Mucosa of gallbladder (tissue), 1 donor: Measurements from ENCODE around the gene MAPK14. TPM values are rescaled to one million over a fixed set of nuclear protein-coding genes. Genes with fewer than 3 reads are reported as not detected.

Source experiments
- DNase-seq: peaks from one replicate; pipeline ENCODE4 v3.0.0-alpha.2; 2020; ENCODE audit warnings: low spot score
- total RNA-seq: library from RNA; stranded (reverse); gene quantifications from one replicate; pipeline ENCODE4 v1.2.1, GENCODE V29; 2021
- donor health status: DM: no; HTN: no; CAD: no.

The MAPK14 gene
- total RNA-seq, 1 donor from 2014 or later: 62.7 TPM

DNA sequence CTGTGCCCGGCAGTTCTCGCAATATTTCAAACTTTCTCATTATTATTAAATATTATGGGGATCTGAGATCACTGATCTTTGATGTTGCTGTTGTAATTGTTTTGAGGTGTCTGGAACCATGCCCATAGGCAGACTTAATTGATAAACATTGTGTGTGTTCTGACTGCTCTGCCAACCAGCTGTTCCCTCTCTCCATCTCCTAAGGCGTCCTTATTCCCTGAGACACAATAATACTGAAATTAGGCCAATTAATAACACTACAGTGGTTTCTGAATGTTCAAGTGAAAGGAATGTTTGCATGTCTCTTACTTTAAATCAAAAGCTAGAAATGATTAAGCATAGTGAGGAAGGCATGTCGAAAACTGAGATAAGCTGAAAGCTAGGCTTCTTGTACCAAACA lies 7.6 kb downstream of the MAPK14 start:
- no peak for DNase-seq

DNA sequence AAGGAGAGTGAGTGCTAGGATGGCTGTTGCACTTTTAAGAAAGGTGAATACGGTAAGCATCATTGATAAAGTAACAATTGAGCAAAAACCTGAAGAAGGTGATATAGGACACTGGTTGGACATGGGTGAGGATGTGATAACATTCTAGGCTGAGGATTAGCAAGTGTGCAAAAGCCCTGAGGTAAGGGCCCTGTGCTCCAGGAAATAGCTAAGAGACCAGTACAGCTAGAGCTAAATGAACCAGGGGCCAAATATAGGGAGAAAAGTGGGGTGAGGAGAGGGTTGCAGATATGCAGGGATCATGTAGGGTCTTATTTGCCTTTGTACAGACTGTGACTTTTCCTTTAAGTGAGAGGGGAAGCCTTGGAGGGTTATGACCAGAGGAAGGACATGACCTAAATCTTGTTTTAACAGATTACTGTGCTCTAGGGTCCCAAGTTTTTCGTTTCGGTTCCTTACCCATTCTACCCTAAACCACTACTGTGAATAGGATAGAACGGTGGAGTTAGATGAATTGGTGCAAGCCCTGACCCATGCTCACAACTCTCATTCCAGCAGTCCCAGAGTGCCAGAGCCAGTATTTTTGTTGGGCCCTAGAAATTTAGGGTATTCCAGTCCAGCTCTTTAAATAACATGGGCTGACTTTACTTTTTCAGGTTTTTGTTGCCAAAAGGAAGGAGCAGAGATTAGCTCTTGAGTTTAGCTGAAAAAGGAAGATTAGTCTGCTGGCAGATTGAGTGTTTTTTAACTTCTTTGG lies 10.7 kb downstream of the MAPK14 start:
- no peak for DNase-seq

DNA sequence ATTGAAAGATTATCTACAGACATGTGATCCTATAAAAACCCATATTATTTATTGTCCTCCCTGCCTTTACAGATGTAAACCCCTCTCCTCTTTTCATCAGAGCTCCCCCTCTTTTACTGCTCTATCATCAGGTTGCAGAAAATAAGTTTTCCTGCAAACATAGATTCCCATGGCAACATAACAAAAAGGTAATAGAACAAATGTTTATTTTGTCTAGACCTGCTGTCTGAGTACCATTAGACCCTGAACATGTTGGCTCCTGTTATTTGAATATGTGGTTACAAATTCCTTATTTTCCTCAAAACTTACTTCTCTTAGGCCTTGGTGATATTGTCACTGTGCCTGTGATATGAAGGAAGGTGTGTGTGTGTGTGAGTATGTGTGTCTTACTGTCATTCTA lies 11.5 kb downstream of the MAPK14 start:
- no peak for DNase-seq

DNA sequence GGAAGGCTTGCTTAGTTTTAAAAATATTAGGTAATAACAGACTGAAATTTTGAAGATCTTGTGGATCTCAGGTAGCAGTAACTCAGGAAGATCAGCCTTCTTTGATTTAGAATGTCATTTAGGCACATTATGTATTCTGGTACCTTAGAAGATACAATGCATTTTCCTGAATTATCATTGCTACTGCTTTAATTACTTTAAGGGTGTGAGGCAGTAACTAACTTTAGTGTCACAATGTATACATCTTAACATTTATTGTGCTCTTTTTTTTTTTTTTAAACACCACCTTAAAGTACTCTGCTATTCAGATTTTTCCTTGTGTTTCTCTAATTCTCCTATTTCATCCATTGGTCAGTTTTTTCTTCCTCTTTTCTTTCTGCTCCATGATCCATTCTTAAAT lies 13.3 kb downstream of the MAPK14 start:
- DNase-seq: no peak

DNA sequence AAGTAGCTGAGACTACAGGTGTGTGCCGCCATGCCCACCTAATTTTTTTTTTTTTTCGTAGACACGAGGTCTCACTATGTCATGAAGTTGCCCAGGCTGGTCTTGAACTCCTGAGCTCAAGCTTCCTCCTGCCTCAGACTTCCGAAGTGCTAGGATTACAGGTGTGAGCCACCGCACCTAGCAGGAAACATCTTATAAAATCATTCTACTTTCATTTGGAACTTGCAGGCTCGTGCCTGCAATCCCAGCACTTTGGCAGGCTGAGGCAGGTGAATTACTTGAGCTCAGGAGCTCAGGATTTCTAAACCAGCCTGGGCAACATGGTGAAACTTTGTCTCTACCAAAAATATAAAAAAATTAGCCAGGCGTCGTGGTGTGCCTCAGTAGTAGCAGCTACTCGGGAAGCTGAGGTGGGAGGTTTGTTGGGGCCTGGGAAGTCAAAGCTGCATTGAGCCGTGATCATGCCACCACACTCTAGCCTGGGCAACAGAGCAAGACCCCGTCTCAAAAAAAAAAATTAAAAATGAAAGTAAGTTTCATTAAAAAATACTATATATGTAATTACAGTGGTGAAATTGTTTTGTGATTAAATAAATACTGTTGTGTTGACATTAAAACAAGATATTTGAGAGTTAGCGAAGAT lies 15.1 kb downstream of the MAPK14 start:
- DNase-seq: no peak

DNA sequence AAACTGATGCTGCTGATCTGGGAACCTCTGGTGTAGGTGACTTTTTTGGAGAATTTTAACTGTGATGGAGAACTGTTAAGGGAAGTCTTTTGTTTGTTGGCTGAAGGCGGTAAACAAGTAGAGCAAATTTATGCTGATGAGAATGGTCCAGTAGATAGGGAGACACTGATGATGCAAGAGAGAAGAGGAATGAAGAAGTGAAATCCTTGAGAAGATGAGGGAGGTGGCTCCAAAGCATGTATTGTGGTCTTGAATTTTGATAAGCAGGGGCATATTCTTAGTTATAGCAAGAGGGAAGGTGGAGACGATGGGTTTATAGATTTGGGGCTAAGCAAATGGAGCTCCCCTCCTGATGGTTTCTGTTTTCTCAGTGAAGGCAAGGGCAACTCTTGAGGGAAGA lies 22.0 kb downstream of the MAPK14 start:
- DNase-seq: no peak

DNA sequence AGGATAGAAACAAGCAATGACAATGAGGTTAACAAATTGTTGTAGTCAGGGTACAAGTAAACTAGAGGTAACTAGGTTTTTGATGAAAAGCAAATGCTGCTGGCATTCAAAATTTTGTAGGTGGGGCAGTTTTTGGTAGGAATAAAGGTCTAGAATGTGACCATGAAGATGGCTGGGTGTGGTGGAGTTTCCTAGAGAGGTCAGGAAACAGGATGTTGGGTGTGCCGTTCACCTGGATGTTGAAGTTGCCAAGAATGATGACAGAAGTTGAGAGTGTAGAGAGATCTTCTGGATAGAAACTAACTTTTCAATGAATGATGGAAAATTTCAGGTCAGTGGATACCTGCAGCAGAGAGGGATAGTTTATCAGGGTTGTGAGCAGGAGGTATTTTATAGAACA lies 22.7 kb downstream of the MAPK14 start:
- DNase-seq: no peak

DNA sequence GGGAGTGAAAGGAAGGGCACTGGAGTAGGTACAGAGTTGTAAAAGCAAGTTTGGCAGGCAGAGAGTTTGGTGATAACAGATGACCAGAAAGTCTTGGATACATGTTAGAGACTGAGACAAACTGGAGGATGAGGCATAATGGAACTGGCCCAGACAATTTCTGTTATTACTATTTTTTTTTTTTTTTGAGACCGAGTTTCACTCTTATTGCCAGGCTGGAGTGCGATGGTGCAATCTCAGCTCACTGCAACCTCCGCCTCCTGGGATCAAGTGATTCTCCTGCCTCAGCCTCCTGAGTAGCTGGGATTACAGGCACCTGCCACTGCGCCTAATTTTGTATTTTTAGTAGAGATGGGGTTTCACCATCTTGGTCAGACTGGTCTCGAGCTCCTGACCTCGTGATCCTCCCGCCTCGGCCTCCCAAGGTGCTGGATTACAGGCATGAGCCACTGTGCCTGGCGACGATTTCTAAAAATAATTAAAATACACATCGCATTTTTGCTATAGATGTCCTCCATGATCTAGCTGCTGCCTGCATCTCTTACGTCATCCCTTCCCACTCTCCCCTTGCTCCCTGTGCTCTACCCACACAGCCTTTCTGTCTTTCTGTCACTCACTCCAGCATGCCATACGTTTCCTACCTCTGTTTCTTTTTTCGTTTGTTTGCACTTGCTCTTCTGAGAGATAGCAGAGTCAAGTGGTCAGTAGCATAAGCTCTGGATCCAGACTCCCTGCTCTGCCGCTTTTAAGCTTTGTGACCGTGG lies 23.5 kb downstream of the MAPK14 start:
- DNase-seq: no peak

DNA sequence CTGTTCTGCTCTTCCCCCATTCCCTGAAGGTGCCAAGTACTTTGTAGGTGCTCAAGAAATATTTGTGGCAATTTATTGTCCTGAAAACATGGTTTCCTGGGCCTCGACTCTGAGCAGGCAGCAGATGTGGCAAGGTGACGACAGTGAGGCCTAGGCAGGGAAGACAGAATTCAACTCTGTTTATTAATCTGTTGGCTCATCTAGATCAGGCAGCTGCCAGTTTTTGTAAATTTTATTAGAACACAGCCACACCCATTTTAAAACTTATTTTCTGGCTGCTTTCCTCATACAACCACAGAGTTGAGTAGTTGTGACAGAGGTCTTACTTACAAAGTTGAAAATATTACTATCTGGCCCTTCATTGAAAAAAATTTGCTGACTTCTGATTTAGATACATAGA lies 24.5 kb downstream of the MAPK14 start:
- DNase-seq: no peak

DNA sequence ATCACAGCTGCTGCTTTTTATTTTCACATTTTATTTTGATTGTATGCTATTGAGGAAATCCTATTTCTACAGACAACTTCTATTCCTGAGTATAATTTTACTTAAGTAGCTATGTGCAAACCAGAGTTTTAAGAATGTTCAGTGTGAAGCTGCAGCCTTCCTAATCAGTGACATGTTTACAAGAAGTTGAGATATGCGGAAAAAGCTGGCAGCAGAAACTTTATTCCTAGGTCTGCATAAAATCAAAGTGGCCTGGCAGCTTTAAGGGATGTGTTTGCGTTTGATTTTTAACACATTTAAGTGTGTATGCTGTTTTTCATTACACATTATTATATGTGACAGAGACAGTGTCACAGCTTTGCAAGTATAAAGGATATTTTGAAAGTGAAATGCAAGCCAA lies 26.3 kb downstream of the MAPK14 start:
- no peak for DNase-seq

DNA sequence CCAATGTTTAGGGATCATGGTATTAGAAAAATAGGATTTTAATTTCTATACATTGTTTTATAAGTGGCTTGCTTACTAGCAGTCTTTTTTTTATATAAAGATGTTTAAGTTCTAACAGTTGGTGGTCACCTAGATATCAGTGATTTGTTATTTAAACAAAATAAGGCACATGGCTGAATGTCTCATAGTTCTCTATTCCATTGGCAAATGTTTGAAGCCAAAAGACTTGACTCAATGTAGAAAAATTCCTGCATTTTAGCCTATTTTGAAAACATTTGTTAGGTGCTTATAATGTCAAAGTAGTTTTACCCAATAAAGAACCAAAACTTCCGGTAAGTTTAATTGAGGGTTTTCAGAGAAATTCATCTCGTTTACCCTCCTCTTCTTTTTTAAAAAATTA lies 26.8 kb downstream of the MAPK14 start:
- DNase-seq: no peak

DNA sequence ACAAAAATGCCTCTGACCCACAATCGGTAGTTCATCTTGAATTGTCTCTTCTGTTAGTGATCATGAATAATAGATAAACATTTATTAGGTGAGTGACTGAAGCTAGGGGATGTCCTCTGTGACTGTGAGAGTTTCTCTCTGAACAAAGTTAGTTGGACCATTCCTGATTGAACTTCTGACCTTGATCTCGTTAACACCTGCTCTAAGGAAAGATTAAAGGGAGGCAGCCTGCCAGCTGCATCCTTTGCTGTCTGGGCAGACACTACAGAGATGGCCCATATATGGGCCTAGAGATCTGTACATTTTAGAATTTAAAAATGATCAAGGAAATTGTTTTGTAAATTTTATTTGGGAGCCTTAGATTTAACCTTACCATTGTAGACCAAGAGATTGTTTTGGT lies 27.3 kb downstream of the MAPK14 start:
- no peak for DNase-seq

DNA sequence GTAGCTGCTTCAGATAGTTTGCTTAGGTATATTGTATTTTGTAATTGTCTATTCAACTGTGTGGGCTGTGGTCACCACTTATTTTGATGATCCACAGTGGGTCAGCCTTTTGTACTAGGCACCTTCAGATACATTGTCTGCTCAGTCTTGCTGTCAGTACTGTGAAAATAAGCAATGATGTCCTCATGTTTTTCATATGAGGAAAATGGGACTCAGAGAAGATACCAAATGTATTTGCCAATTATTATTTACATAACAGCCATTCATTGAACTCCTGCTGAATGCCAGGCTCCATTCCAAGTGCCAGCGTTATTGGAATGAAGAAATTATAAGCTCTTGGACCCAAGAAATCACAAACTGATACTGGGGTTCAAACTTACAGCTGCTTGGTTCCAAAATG lies 28.6 kb downstream of the MAPK14 start:
- no peak for DNase-seq

DNA sequence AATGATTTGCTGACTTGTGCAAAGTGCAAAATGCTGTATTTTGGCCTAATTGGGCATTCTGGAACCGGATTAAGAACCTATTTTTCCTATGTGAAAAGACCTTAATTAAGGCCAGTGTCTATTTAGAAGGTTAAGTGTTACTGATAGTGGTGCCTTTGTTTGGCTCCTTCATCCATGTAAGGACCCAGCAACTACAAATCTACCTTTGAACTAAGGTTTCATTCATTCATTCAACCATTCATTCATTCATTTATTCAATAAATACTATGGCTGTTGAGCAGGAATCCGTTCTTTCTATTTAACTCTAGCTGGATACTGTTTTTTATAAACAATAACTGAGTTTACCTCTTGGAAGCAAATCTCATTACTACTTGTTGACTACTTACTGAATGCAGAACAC lies 33.6 kb downstream of the MAPK14 start:
- no peak for DNase-seq

DNA sequence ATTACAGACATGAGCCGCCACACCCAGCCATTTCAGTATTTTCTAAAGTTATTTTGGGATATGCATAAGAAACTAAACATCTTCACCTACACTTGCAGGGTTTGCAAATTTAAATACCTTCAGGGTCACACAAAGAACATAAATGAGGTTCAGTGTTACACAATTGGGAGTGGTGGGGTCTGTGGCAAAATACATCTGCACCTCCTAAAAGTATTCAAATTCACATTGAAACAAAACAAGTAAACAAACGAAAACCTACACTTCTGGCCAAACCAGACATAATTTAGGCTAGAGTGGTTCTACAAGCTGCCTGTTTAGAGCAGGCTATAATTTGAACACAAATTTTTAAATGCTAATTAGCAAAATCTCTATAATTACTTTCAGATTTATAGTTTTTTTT lies 34.6 kb downstream of the MAPK14 start:
- DNase-seq: no peak

DNA sequence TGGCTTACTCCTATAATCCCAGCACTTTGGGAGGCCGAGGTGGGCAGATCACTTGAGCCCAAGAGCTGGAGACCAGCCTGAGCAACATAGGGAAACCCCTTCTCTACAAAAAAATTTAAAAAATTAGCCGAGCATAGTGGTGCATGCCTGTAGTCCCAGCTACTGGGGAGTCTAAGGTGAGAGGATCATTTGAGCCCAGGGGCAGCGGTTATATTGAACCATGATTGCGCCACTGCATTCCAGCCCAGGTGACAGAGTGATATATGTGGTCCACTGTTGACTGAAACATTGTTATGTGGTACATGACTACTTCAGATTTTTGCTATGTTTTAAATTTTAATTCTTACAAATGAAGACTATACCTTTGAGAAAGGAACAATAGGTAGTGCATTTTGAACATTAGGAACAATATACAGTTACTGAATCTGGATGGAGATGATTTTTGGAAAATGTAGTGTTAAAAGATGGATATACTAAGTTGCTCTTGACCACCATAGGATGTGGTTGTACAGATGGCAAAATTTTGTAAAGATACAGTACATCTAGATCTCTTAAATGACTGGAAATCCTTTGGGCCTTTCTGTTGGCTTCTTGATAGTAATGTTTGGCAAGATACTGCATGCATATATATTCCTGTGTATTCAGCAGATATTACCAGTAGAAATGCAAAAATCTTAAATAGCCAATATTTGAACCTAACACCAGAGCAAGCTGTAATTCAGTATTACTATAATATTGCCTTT lies 35.9 kb downstream of the MAPK14 start:
- no peak for DNase-seq

DNA sequence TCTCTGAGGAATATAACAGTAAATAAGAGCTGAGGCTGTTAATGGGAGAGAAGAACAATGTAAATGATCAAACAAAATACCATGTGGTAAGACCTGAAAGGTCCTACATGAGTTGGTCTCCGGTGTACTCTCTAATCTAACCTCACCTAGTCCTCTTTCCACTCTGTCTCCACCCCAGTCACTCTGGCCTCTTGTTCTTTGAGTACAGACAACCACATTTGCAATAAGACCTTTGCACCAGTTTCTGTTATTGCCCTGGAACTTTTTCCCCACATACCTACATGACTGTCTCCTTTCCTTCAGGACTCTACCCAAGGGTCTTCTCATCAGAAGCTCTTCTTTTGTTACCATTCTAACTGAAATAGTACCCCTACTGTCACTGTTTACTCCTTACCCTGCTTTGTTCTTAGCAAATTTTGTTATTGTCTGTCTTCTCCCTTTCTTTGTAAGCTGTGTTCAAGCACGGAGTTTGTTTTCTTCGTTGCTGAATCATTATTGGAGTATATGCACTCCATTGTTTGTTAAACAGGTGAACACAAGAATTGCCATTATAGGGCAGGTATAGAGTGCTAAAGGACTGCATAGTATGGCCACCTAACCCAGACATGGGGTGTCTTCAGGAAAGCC lies 37.3 kb downstream of the MAPK14 start:
- no peak for DNase-seq

DNA sequence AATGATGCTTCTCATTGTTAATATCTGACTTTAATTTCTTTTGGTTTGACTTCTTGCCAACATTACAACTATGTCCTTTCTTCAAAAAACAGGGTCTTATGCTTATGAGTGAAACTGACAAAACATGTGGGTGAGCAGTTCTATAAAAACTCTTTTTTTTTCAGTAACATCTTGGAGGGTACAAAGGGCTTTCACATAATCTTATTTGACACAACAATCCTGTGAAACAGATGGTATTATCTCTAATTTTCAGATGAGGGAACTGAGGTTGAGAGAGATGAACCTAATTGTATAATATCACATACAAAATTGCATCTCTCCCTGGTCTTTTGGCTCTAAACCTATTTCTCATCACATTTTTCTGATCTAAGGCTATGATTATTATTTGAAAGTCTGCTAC lies 38.3 kb downstream of the MAPK14 start:
- no peak for DNase-seq

DNA sequence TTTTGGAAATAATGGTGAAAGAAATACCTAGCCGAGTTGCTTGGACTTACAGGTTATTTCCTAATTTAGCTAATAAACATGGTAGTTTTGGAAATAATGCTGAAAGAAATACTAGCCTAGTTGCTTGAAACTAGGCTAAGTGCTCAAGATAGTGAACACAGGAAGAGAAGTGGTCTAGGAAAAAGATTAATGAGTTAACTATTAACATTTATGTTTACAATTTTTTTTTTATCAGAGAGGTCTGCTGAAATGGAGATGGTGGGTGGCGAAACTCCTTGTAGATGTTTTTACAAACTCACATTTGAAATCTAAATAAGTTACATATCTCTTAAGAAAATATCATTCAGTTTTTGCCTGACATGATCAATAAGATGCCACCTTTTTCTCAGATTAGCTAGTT lies 39.2 kb downstream of the MAPK14 start:
- no peak for DNase-seq

DNA sequence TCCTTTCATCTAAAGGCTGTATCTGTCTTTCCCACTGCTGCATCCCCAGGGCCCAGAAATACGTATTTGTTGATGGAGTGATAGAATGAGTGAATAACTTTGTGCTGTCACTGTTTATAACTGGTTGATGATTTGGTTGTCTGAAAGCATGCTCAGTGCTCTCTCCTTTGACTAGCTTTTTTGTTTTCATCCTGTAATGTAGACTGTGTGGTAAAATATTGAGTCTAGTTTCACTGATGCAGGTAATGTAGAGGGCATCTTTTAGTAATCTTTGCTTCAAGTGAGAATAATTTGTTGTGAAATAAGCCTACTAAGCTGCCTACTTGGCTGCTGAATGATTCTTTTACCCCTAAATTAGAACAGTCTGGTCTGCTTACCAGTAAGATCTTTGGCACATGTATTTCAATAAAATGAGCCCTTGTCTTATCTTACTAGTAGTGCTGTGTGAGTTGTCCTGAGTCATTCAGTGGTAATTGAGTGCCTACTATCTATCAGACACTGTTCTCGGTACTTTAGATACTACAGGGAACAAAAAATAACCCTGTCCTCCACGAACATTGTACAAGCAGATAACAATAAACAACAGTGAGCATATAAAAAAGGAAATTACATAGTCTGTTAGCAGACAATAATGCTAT lies 39.9 kb downstream of the MAPK14 start:
- DNase-seq: no peak

DNA sequence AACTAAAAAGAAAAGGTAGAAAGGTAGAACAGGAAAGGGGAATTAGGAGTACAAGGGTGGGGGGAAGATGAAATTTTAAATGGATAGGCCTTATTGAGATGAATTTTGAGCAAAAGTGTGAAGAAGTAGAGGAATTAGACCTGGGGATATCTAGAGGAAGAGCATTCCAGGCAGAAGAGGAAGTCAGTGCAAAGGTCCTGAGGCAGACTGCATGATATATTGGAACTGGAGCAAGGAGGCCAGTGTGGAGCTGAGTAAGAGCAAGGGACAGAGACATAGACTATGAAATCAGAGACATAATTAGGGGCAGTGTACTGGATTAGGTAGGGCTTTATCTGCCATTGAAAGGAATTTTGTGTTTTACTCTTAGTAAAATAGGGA lies 40.4 kb downstream of the MAPK14 start:
- DNase-seq: no peak
